K562 (cell line): ENCODE measurements around the gene GFRA4. TPM values are rescaled to one million over a fixed set of nuclear protein-coding genes. Genes with fewer than 3 reads are reported as not detected.

ENCODE experiments used
- ATAC-seq: fragments of 200-7000 bp; cut with Tn5 transposase; 3 replicates; pipeline ENCODE4 v1.9.1; 2020; ENCODE audit warnings: moderate library complexity
- BruUV-seq: library from RNA; stranded (reverse); fragments of 400-500 nt; replicated peaks from 2 replicates; lab custom pipeline; 2021; lab: Mats Ljungman, UMichigan
- CTCF ChIA-PET: fragments of 300-600 bp; formaldehyde crosslinking; extraction: SDS; loops from one replicate; lab custom pipeline; 2021; ENCODE audit warnings: low intra/inter-chr PET ratio; lab: Yijun Ruan, JAX
- POLR2A ChIA-PET: fragments of 300-600, 350-650 bp; sonication (Branson Sonifier 250); formaldehyde crosslinking; extraction: SDS; loops from one replicate; lab custom pipeline; 2021; ENCODE audit warnings: antibody characterized with exemption, inconsistent platforms; lab: Yijun Ruan, JAX
- DNase-seq, 4 experiments: peaks; one replicate each; pipeline versions ENCODE4 v3.0.0 to v3.0.0-alpha.2; 2011 to 2018; ENCODE audit warnings: low spot score in 3 of 4, mixed read lengths in 3 of 4; ENCODE audit errors: extremely low read depth in 1 of 4
- FAIRE-seq: peaks from 2 replicates; lab custom pipeline; 2011; peaks lifted over from hg19 to GRCh38; lab: Jason Lieb, UNC
- H2AFZ ChIP-seq: 2 replicates; pipeline ENCODE4 v1.6.0; 2011; ENCODE audit warnings: low read depth, low read length, control low read depth, inconsistent platforms
- H3K27ac ChIP-seq: fragments of 200-600 bp; 3 replicates; pipeline ENCODE4 v1.8.0; 2011; ENCODE audit warnings: low read depth, mild to moderate bottlenecking, control low read depth, inconsistent platforms, low read length, moderate library complexity, mixed read lengths; ENCODE audit errors: extremely low read depth
- H3K27me3 ChIP-seq, 2 experiments: fragments of 300-600 bp in 1 of 2; 2 replicates in 1 of 2; 3 replicates in 1 of 2; pipeline versions ENCODE4 v1.6.0 to v1.8.0; 2011; ENCODE audit warnings: inconsistent platforms in 2 of 2, low read length in 2 of 2, mild to moderate bottlenecking in 1 of 2, mixed read lengths in 1 of 2, moderate library complexity in 1 of 2; ENCODE audit not compliant: control insufficient read depth in 2 of 2, insufficient read depth in 2 of 2
- H3K36me3 ChIP-seq: fragments of 300-600 bp; 3 replicates; pipeline ENCODE4 v1.8.0; 2011; ENCODE audit warnings: mild to moderate bottlenecking, low read length, inconsistent platforms; ENCODE audit not compliant: control insufficient read depth, insufficient read depth
- H3K4me1 ChIP-seq, 2 experiments: fragments of 200-600 bp in 1 of 2; replicated peaks in 1 of 2; 2 replicates in 1 of 2; 3 replicates in 1 of 2; pipeline versions ENCODE4 v1.5.1 to v1.8.0; 2011; ENCODE audit warnings: inconsistent platforms in 2 of 2, low read length in 2 of 2, mild to moderate bottlenecking in 1 of 2, mixed read lengths in 1 of 2, moderate library complexity in 1 of 2; ENCODE audit not compliant: control insufficient read depth in 2 of 2, insufficient read depth in 2 of 2
- H3K4me2 ChIP-seq: 2 replicates; pipeline ENCODE4 v1.6.1; 2011; ENCODE audit warnings: low read length, control low read depth, inconsistent platforms, mixed read lengths; ENCODE audit not compliant: insufficient read depth
- H3K4me3 ChIP-seq: fragments of 200-600 bp; sonication (generic), shearing (Covaris generic); 2 replicates; pipeline ENCODE4 v1.5.1; 2016; ENCODE audit warnings: control low read depth, inconsistent platforms
- H3K79me2 ChIP-seq: fragments of 200-600 bp; 3 replicates; pipeline ENCODE4 v1.8.0; 2011; ENCODE audit warnings: low read length, inconsistent platforms; ENCODE audit not compliant: control insufficient read depth, insufficient read depth
- H3K9ac ChIP-seq, 2 experiments: 2 replicates each; pipeline versions ENCODE4 v1.6.0 to v1.6.1; 2011; ENCODE audit warnings: low read depth in 2 of 2, low read length in 2 of 2, control low read depth in 1 of 2, inconsistent platforms in 1 of 2, mild to moderate bottlenecking in 1 of 2, mixed read lengths in 1 of 2; ENCODE audit not compliant: insufficient read depth in 1 of 2
- H3K9me1 ChIP-seq: one replicate; pipeline ENCODE4 v1.6.0; 2011; ENCODE audit warnings: inconsistent platforms, mild to moderate bottlenecking, low read length, moderate library complexity; ENCODE audit not compliant: control insufficient read depth, insufficient read depth
- H3K9me3 ChIP-seq: replicated peaks from 2 replicates; pipeline ENCODE4 v1.5.1; 2011; ENCODE audit warnings: low read depth, low read length, inconsistent platforms; ENCODE audit not compliant: control insufficient read depth, insufficient read depth
- H4K20me1 ChIP-seq: replicated peaks from 2 replicates; pipeline ENCODE4 v1.6.1; 2011; ENCODE audit warnings: low read length, inconsistent platforms, mixed read lengths; ENCODE audit not compliant: control insufficient read depth, insufficient read depth
- ATF2 ChIP-seq: sonication (generic); formaldehyde crosslinking; IDR thresholded peaks from 2 replicates; pipeline ENCODE4 v1.8.1; 2022; ENCODE audit warnings: missing genetic modification reagents
- MCM5 ChIP-seq: fragments of 450-650 bp; IDR thresholded peaks from 2 replicates; pipeline ENCODE4 v1.6.1; 2016; ENCODE audit warnings: low read depth
- NELFE ChIP-seq: IDR thresholded peaks from 2 replicates; pipeline ENCODE4 v1.6.1; 2011; ENCODE audit warnings: mild to moderate bottlenecking; ENCODE audit not compliant: insufficient read depth, insufficient read length
- POU5F1 ChIP-seq: fragments of 150-350 bp; IDR thresholded peaks from 2 replicates; pipeline ENCODE4 v1.6.1; 2014; ENCODE audit warnings: borderline replicate concordance, low read length, low read depth, mild to moderate bottlenecking; ENCODE audit not compliant: partially characterized antibody
- RFX5 ChIP-seq: IDR thresholded peaks from 2 replicates; pipeline ENCODE4 v1.6.1; 2011; ENCODE audit warnings: low read depth, mild to moderate bottlenecking, improper control_type of control experiment, low read length
- SREBF2 ChIP-seq: sonication (generic); formaldehyde crosslinking; IDR thresholded peaks from 2 replicates; pipeline ENCODE4 v1.4.0; 2020; ENCODE audit warnings: mild to moderate bottlenecking, missing genetic modification reagents
- SRSF9 ChIP-seq: fragments of 200-400 bp; formaldehyde crosslinking; IDR thresholded peaks from 2 replicates; pipeline ENCODE4 v1.6.1; 2017; ENCODE audit warnings: low read depth, low read length, borderline replicate concordance
- TFAP4 ChIP-seq: sonication (generic); formaldehyde crosslinking; IDR thresholded peaks from 2 replicates; pipeline ENCODE4 v1.8.0; 2022; ENCODE audit warnings: missing genetic modification reagents, mild to moderate bottlenecking, moderate library complexity, borderline replicate concordance
- TSC22D4 ChIP-seq: fragments of 450-650 bp; IDR thresholded peaks from 2 replicates; pipeline ENCODE4 v1.6.1; 2016; ENCODE audit warnings: missing genetic modification characterization, missing biosample characterization, control low read depth
- ZNF124 ChIP-seq: sonication (generic); formaldehyde crosslinking; IDR thresholded peaks from 2 replicates; pipeline ENCODE4 v1.8.1; 2022; ENCODE audit warnings: missing genetic modification reagents
- ZNF512 ChIP-seq: IDR thresholded peaks from 2 replicates; pipeline ENCODE4 v1.6.1; 2016; ENCODE audit warnings: missing genetic modification characterization, missing compliant biosample characterization
- WGBS: fragments of 100-300 bp; shearing (Covaris generic); methylation state at CpG from one replicate; pipeline ENCODE4 v1.1.6; 2016; ENCODE audit warnings: low coverage, mixed read lengths; ENCODE audit not compliant: insufficient coverage; ENCODE audit errors: missing lambda C conversion rate; 5-methylcytosine and 5-hydroxymethylcytosine counted together
- in situ Hi-C: fragments of 300-500 bp; cut with MboI; formaldehyde crosslinking; loops from 4 replicates; pipeline ENCODE4 v1.15.0; 2018; ENCODE audit warnings: inconsistent platforms, mixed read lengths
- intact Hi-C: fragments of 100-400 bp; cut with micrococcal nuclease; formaldehyde crosslinking; loops from 2 replicates; pipeline ENCODE4 v1.14.2; 2022
- polyA plus RNA-seq, 8 experiments: library from polyadenylated mRNA; depleted of rRNA in 4 of 8; stranded (reverse) in 5 of 8; unstranded in 3 of 8; fragments of >200 nt; fragmentation: Nextera tagmentation in 2 of 8; fragmentation: Illumina TruSeq in 1 of 8; extraction: Ambion mirVana in 2 of 8; extraction: Trizol in 1 of 8; gene quantifications; 2 replicates each; pipeline versions ENCODE4 v1.2.1 to v1.2.3, GENCODE V29; 2011 to 2014; ENCODE audit warnings: inconsistent platforms in 1 of 8, missing spikeins in 1 of 8
- total RNA-seq, 7 experiments: library from RNA; depleted of rRNA in 6 of 7; stranded (reverse); fragments of >200 nt in 6 of 7; fragmentation: Illumina TruSeq in 2 of 7; extraction: Trizol in 2 of 7; gene quantifications; 2 replicates each; pipeline versions ENCODE4 v1.2.1 to v1.2.3, GENCODE V29; 2011 to 2021; ENCODE audit warnings: low replicate concordance in 1 of 7

GFRA4 gene
- total and polyA plus RNA-seq, 9 of the 15 experiments (the other 6 are each of a cell fraction or from before 2014, with no cell fraction given), result not detected

GRCh38 chr20:3681352-3681930, 18.2 kb upstream of the GFRA4 start:
- intact Hi-C loops (no loop called here), in situ Hi-C loops (no loop called here)
- Histone ChIP-seq H3K9ac (no peak overlapping the region), H3K9me1 (no peaks in the 10 kb centered on the region), H3K9me3 (no peaks in the 10 kb centered on the region), H3K27ac (no peak overlapping the region), H3K79me2 (no peaks in the 10 kb centered on the region), H3K36me3 (no peaks in the 10 kb centered on the region), H3K4me3 (no peak overlapping the region), H3K27me3 (peaks cover 0 to under 1% of the 10 kb centered on the region in 2 experiments; a peak in 2 of 5 replicates), H4K20me1 (no peaks in the 10 kb centered on the region), H3K4me2 (no peak overlapping the region), H3K4me1 (peaks cover 0 to 30% of the 10 kb centered on the region in 2 experiments; a peak in 2 of 5 replicates), H2AFZ (no peak overlapping the region)
- CTCF ChIA-PET, result no interaction called here
- WGBS, result 0% methylated on average over 1 of the region's 32 CpGs
- no TSS peak for BruUV-seq
- FAIRE-seq (no peak), DNase-seq (no peak), ATAC-seq (no peak)
- no peak for TF ChIP-seq SRSF9
- POLR2A ChIA-PET, result no interaction called here

GRCh38 chr20:3680701-3681351, 17.6 kb upstream of the GFRA4 start:
- in situ Hi-C loops, result no loop called here
- H4K20me1 ChIP-seq, result no peaks in the 10 kb centered on the region
- no peak overlapping the region for H3K4me2 ChIP-seq
- H3K9ac ChIP-seq, result no peak overlapping the region
- ChIA-PET CTCF (no interaction called here), POLR2A (no interaction called here)
- no peak overlapping the region for H3K4me3 ChIP-seq
- no peaks in the 10 kb centered on the region; a peak in 2 of 5 replicates for H3K27me3 ChIP-seq
- no peaks in the 10 kb centered on the region for H3K36me3 ChIP-seq
- intact Hi-C loops, result no loop called here
- H3K4me1 ChIP-seq, result peaks cover 0 to 30% of the 10 kb centered on the region in 2 experiments; a peak in 2 of 5 replicates
- no peaks in the 10 kb centered on the region for H3K79me2 ChIP-seq
- no peaks in the 10 kb centered on the region for H3K9me1 ChIP-seq
- ATAC-seq (no peak), FAIRE-seq (no peak), DNase-seq (no peak)
- no peaks in the 10 kb centered on the region for H3K9me3 ChIP-seq
- BruUV-seq, result no TSS peak
- 27% methylated on average over 5 of the region's 15 CpGs for WGBS
- no peak overlapping the region for H3K27ac ChIP-seq
- H2AFZ ChIP-seq, result no peak overlapping the region
- no peak for TF ChIP-seq NELFE
- no peak for TF ChIP-seq RFX5
- TF ChIP-seq TSC22D4 (tag), result no peak
- no peak for TF ChIP-seq MCM5
- TF ChIP-seq ATF2 (CRISPR knock-in tag), result no peak
- no peak for TF ChIP-seq POU5F1
- TF ChIP-seq SREBF2, result no peak
- TF ChIP-seq TFAP4 (CRISPR knock-in tag), result no peak
- TF ChIP-seq ZNF512 (tag), result no peak
- no peak for TF ChIP-seq ZNF124 (CRISPR knock-in tag)
